ENCODE results near the gene PDSS2. TPM values are rescaled to one million over a fixed set of nuclear protein-coding genes. Genes with fewer than 3 reads are reported as not detected.
"Not testable (repeated sequence)": the region's sequence is repeated elsewhere in the genome, so short reads cannot be mapped to it uniquely, and the experiment has no call there.

The PDSS2 gene
- polyA plus RNA-seq, 1 experiment, result 11.6 TPM

GRCh38 chr6:107202876-107203468 lies 256.4 kb downstream of the PDSS2 start:
- ChIA-PET POLR2A (no interaction called here), CTCF (no interaction called here)
- no peak for TF ChIP-seq CTCF (IDR thresholded peaks at IDR 0.05; ENCODE audit: insufficient read depth, low read depth, low read length)

GRCh38 chr6:107198631-107199416 lies 260.5 kb downstream of the PDSS2 start:
- DNase-seq (ENCODE audit: low read depth), result no peak
- Histone ChIP-seq H3K27me3 (ENCODE audit: control insufficient read depth, insufficient read depth, low read length) (no peaks in the 10 kb centered on the region), H3K36me3 (ENCODE audit: control insufficient read depth, insufficient read depth, low read length) (no peaks in the 10 kb centered on the region; the same call in 1 of the 2 replicates), H3K4me3 (ENCODE audit: low read depth, low read length) (no peak overlapping the region)
- CTCF ChIA-PET, result interaction anchor here (0.9 kb wide), 1 partner anchor 16 kb away, joined by 3 read pairs; no protein-coding TSS in a partner anchor
- TF ChIP-seq CTCF (IDR thresholded peaks at IDR 0.05; ENCODE audit: insufficient read depth, low read depth, low read length), result no peak
- POLR2A ChIA-PET, result no interaction called here

More at GRCh38 chr6:107202876-107203468, 256.4 kb downstream of the PDSS2 start:
- H3K27me3 ChIP-seq (ENCODE audit: control insufficient read depth, insufficient read depth, low read length), result no peaks in the 10 kb centered on the region
- H3K36me3 ChIP-seq (ENCODE audit: control insufficient read depth, insufficient read depth, low read length), result no peaks in the 10 kb centered on the region
- H3K4me3 ChIP-seq (ENCODE audit: low read depth, low read length), result no peak overlapping the region
- DNase-seq (ENCODE audit: low read depth), result no peak

GRCh38 chr6:107196152-107196551 lies 263.2 kb downstream of the PDSS2 start:
- no peaks in the 10 kb centered on the region; the same call in 1 of the 2 replicates for H3K36me3 ChIP-seq (ENCODE audit: control insufficient read depth, insufficient read depth, low read length)
- H3K27me3 ChIP-seq (ENCODE audit: control insufficient read depth, insufficient read depth, low read length), result no peaks in the 10 kb centered on the region
- TF ChIP-seq CTCF (IDR thresholded peaks at IDR 0.05; ENCODE audit: insufficient read depth, low read depth, low read length), result no peak
- ChIA-PET CTCF (interaction anchor here (1.1 kb wide), 1 partner anchor 14 kb away, joined by 3 read pairs; no protein-coding TSS in a partner anchor), POLR2A (no interaction called here)
- no peak for DNase-seq (ENCODE audit: low read depth)
- no peak overlapping the region for H3K4me3 ChIP-seq (ENCODE audit: low read depth, low read length)

GRCh38 chr6:107194723-107195122 lies 264.6 kb downstream of the PDSS2 start:
- CTCF ChIA-PET, result interaction anchor here (0.8 to 0.9 kb wide), 2 partner anchors 37 to 653 kb away, joined by 3 read pairs; no protein-coding TSS in a partner anchor
- H3K27me3 ChIP-seq (ENCODE audit: control insufficient read depth, insufficient read depth, low read length); H3K4me3 ChIP-seq (ENCODE audit: low read depth, low read length); H3K36me3 ChIP-seq (ENCODE audit: control insufficient read depth, insufficient read depth, low read length); POLR2A ChIA-PET; DNase-seq (ENCODE audit: low read depth): not testable (repeated sequence)

- CTCF ChIA-PET, result interaction anchor here (0.7 kb wide), 1 partner anchor 440 kb away, joined by 3 read pairs; no protein-coding TSS in a partner anchor
- no peak for DNase-seq (ENCODE audit: low read depth)
- POLR2A ChIA-PET, result no interaction called here
- no peaks in the 10 kb centered on the region for H3K27me3 ChIP-seq (ENCODE audit: control insufficient read depth, insufficient read depth, low read length)
- no peak overlapping the region for H3K4me3 ChIP-seq (ENCODE audit: low read depth, low read length)
- no peak for TF ChIP-seq CTCF (IDR thresholded peaks at IDR 0.05; ENCODE audit: insufficient read depth, low read depth, low read length)
- no peaks in the 10 kb centered on the region; the same call in 1 of the 2 replicates for H3K36me3 ChIP-seq (ENCODE audit: control insufficient read depth, insufficient read depth, low read length)
These were observed 266.5 kb downstream of the PDSS2 start for GRCh38 chr6:107192830-107193229.

Data from BJ (cell line).